HUES6 (cell line): ENCODE data around the gene TMEM87A.

Source experiments
- H3K27ac ChIP-seq: 2 replicates; pipeline ENCODE4 v1.7.0; 2013; ENCODE audit warnings: low read depth, mild to moderate bottlenecking, low read length, inconsistent platforms
- H3K27me3 ChIP-seq: 2 replicates; pipeline ENCODE4 v1.6.1; 2013; ENCODE audit warnings: low read length; ENCODE audit not compliant: control insufficient read depth, insufficient read depth
- H3K36me3 ChIP-seq: 2 replicates; pipeline ENCODE4 v1.6.1; 2013; ENCODE audit warnings: low read length; ENCODE audit not compliant: control insufficient read depth, insufficient read depth
- H3K4me1 ChIP-seq: 2 replicates; pipeline ENCODE4 v1.6.1; 2013; ENCODE audit warnings: low read length; ENCODE audit not compliant: control insufficient read depth, insufficient read depth
- H3K4me3 ChIP-seq: 2 replicates; pipeline ENCODE4 v1.5.1; 2013; ENCODE audit warnings: low read depth, low read length
- H3K9ac ChIP-seq: one replicate; pipeline ENCODE4 v1.6.1; 2013; ENCODE audit warnings: mild to moderate bottlenecking, low read length
- H3K9me3 ChIP-seq: 2 replicates; pipeline ENCODE4 v1.6.1; 2013; ENCODE audit warnings: low read depth, low read length; ENCODE audit not compliant: control insufficient read depth, insufficient read depth

TMEM87A gene

GRCh38 chr15:42163291-42163690, 109.9 kb downstream of the TMEM87A start:
- no peaks in the 10 kb centered on the region for H3K27me3 ChIP-seq
- no peak overlapping the region for H3K9ac ChIP-seq
- H3K4me3 ChIP-seq = no peak overlapping the region
- peaks cover 97% of the 10 kb centered on the region for H3K36me3 ChIP-seq
- H3K9me3 ChIP-seq = no peaks in the 10 kb centered on the region
- H3K4me1 ChIP-seq = no peaks in the 10 kb centered on the region
- H3K27ac ChIP-seq = no peak overlapping the region
